CD14-positive monocyte (primary cell): ENCODE results near the gene FRS2. TPM values are rescaled to one million over a fixed set of nuclear protein-coding genes. Genes with fewer than 3 reads are reported as not detected.

Experiments
- DNase-seq, 3 donors: peaks; one replicate each; pipeline ENCODE4 v3.0.0-alpha.2; 2011 to 2022
- H2AFZ ChIP-seq: 2 replicates; pipeline ENCODE4 v1.6.0; 2012; ENCODE audit warnings: mild to moderate bottlenecking, low read depth, low read length, inconsistent platforms; ENCODE audit not compliant: insufficient read depth, poor library complexity, severe bottlenecking
- H3K27ac ChIP-seq, 2 donors: 1 replicate in 1 of 2; 2 replicates in 1 of 2; pipeline ENCODE4 v1.5.1; 2012 to 2013; ENCODE audit warnings: low read length in 2 of 2, control low read depth in 1 of 2, inconsistent platforms in 1 of 2, low read depth in 1 of 2, mild to moderate bottlenecking in 1 of 2
- H3K27me3 ChIP-seq, 2 donors: one replicate each; pipeline versions ENCODE4 v1.6.0 to v1.6.1; 2011 to 2013; ENCODE audit warnings: low read length in 2 of 2; ENCODE audit not compliant: control insufficient read depth in 2 of 2, insufficient read depth in 2 of 2
- H3K36me3 ChIP-seq, 2 donors: replicated peaks in 1 of 2; 1 replicate in 1 of 2; 2 replicates in 1 of 2; pipeline versions ENCODE4 v1.5.1 to v1.6.1; 2012 to 2013; ENCODE audit warnings: low read length in 2 of 2, control low read depth in 1 of 2, inconsistent platforms in 1 of 2, mild to moderate bottlenecking in 1 of 2; ENCODE audit not compliant: insufficient read depth in 2 of 2, control insufficient read depth in 1 of 2
- H3K4me1 ChIP-seq, 2 donors: 1 replicate in 1 of 2; 2 replicates in 1 of 2; pipeline versions ENCODE4 v1.5.1 to v1.6.1; 2012 to 2013; ENCODE audit warnings: low read length in 2 of 2, control low read depth in 1 of 2, inconsistent platforms in 1 of 2, mild to moderate bottlenecking in 1 of 2, moderate library complexity in 1 of 2; ENCODE audit not compliant: insufficient read depth in 2 of 2, control insufficient read depth in 1 of 2
- H3K4me2 ChIP-seq: replicated peaks from 2 replicates; pipeline ENCODE3; 2012; ENCODE audit warnings: low read length, moderate library complexity, mild to moderate bottlenecking; ENCODE audit not compliant: poor library complexity, severe bottlenecking; ENCODE audit errors: extremely low read depth
- H3K4me3 ChIP-seq, 3 experiments: fragments of 200-600 bp in 1 of 3; sonication (generic) in 1 of 3; replicated peaks in 1 of 3; 1 replicate in 2 of 3; 2 replicates in 1 of 3; pipeline ENCODE4 v1.5.1; 2011 to 2013; ENCODE audit warnings: low read length in 3 of 3, mild to moderate bottlenecking in 3 of 3, control low read depth in 2 of 3, low read depth in 2 of 3, inconsistent platforms in 1 of 3, moderate library complexity in 1 of 3
- H3K79me2 ChIP-seq: 2 replicates; pipeline ENCODE4 v1.6.0; 2012; ENCODE audit warnings: mild to moderate bottlenecking, control low read depth, inconsistent platforms, low read length, moderate library complexity; ENCODE audit not compliant: insufficient read depth
- H3K9ac ChIP-seq: 2 replicates; pipeline ENCODE4 v1.6.0; 2017; ENCODE audit warnings: low read length, mild to moderate bottlenecking; ENCODE audit not compliant: insufficient read depth, poor library complexity, severe bottlenecking
- H3K9me3 ChIP-seq, 2 donors: replicated peaks in 1 of 2; 1 replicate in 1 of 2; 2 replicates in 1 of 2; pipeline versions ENCODE4 v1.5.1 to v1.6.1; 2012 to 2013; ENCODE audit warnings: low read length in 2 of 2, control low read depth in 1 of 2; ENCODE audit not compliant: control insufficient read depth in 1 of 2, insufficient read depth in 1 of 2
- H4K20me1 ChIP-seq: 2 replicates; pipeline ENCODE4 v1.6.0; 2012; ENCODE audit warnings: mild to moderate bottlenecking, low read length, control low read depth, moderate library complexity; ENCODE audit not compliant: insufficient read depth
- H3K27ac Mint-ChIP-seq, 7 donors: one replicate each; pipeline ENCODE4 v1.8.0; 2020; ENCODE audit warnings: mild to moderate bottlenecking in 7 of 7, mixed read lengths in 7 of 7, moderate library complexity in 6 of 7, inconsistent platforms in 2 of 7
- H3K27me3 Mint-ChIP-seq, 3 donors: one replicate each; pipeline ENCODE4 v1.8.0; 2021 to 2022; ENCODE audit warnings: low read depth in 3 of 3, mild to moderate bottlenecking in 3 of 3, mixed read lengths in 3 of 3, moderate library complexity in 3 of 3, inconsistent platforms in 1 of 3
- H3K36me3 Mint-ChIP-seq, 2 donors: one replicate each; pipeline ENCODE4 v1.8.0; 2020; ENCODE audit warnings: mixed read lengths in 2 of 2, inconsistent platforms in 1 of 2, mild to moderate bottlenecking in 1 of 2
- H3K4me1 Mint-ChIP-seq: one replicate; pipeline ENCODE4 v1.8.0; 2020; ENCODE audit warnings: mild to moderate bottlenecking, mixed read lengths
- H3K4me3 Mint-ChIP-seq, 2 donors: one replicate each; pipeline ENCODE4 v1.8.0; 2020; ENCODE audit warnings: mild to moderate bottlenecking in 2 of 2, mixed read lengths in 2 of 2, moderate library complexity in 1 of 2
- H3K9me3 Mint-ChIP-seq, 7 donors: one replicate each; pipeline ENCODE4 v1.8.0; 2020 to 2022; ENCODE audit warnings: mixed read lengths in 7 of 7, mild to moderate bottlenecking in 6 of 7, moderate library complexity in 6 of 7, inconsistent platforms in 2 of 7
- CTCF ChIP-seq: fragments of 200-600 bp; IDR thresholded peaks from one replicate; pipeline ENCODE4 v1.8.0; 2022; ENCODE audit warnings: antibody characterized with exemption, mild to moderate bottlenecking
- WGBS: methylation state at CpG from one replicate; pipeline ENCODE4 v1.1.5; 2013; ENCODE audit warnings: missing lambda C conversion rate; ENCODE audit not compliant: insufficient coverage; 5-methylcytosine and 5-hydroxymethylcytosine counted together
- intact Hi-C, 2 donors: fragments of 100-400 bp; cut with micrococcal nuclease; formaldehyde crosslinking; loops; one replicate each; pipeline versions ENCODE4 v1.15.0 to v1.15.1; 2023
- polyA plus RNA-seq, 3 donors: library from polyadenylated mRNA; depleted of rRNA in 1 of 3; unstranded in 2 of 3; stranded (reverse) in 1 of 3; fragments of 300-500 nt in 2 of 3; fragments of >200 nt in 1 of 3; fragmentation: Illumina TruSeq in 2 of 3; gene quantifications; 1 replicate in 2 of 3; 2 replicates in 1 of 3; pipeline ENCODE4 v1.2.3, GENCODE V29; 2012 to 2021

FRS2 gene
- polyA plus RNA-seq, 3 donors, result 6.8 to 13.6 (median 13.0) TPM

DNA sequence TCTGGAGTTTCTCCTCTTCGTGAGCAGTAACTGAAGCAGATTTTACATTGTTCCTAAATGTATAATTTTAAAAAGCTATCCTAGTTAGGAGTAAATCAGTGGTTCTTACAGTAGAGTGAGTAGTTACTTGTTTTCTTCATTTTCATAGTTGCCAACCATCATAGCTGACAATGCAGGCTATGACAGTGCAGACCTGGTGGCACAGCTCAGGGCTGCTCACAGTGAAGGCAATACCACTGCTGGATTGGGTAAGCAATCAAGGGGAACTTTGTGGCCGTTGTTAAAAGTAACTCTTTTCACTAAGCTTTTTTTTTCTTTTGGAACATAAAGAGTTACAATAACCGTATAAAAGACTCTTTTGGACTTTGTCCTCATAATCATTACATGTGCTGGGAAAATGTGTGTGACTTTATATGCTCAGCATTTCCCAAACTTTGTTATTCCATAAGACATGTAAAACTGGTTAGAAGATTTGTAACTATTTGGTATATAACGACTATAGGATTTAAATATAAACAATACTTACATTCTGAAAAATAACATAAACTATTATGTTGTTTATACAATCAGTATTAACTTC, 128.1 kb downstream of the FRS2 start:
- intact Hi-C loops, result no loop called here
- no peaks in the 10 kb centered on the region for H3K27me3 ChIP-seq
- H3K9ac ChIP-seq, result no peak overlapping the region
- Mint-ChIP-seq H3K36me3 (peaks cover 78 to 92% of the 10 kb centered on the region in 2 donors), H3K27me3 (peaks cover 0 to 2% (median 0%) of the 10 kb centered on the region in 3 donors), H3K4me1 (no peaks in the 10 kb centered on the region), H3K4me3 (no peak overlapping the region), H3K9me3 (peaks cover 0 to under 1% (median 0%) of the 10 kb centered on the region in 7 donors), H3K27ac (no peak overlapping the region)
- no peak for TF ChIP-seq CTCF
- no peak for DNase-seq
- H2AFZ ChIP-seq, result no peak overlapping the region
- WGBS, result no CpG with 5 or more reads among the region's 4 CpGs
- no peak overlapping the region for H3K4me2 ChIP-seq
- peaks cover 89 to 100% of the 10 kb centered on the region in 2 donors for H3K36me3 ChIP-seq
- H3K9me3 ChIP-seq, result no peaks in the 10 kb centered on the region
- no peaks in the 10 kb centered on the region for H4K20me1 ChIP-seq
- no peaks in the 10 kb centered on the region for H3K79me2 ChIP-seq
- no peak overlapping the region for H3K27ac ChIP-seq
- no peaks in the 10 kb centered on the region for H3K4me1 ChIP-seq
- no peak overlapping the region for H3K4me3 ChIP-seq

- Mint-ChIP-seq H3K27me3 (peaks cover 0 to 2% (median 1%) of the 10 kb centered on the region in 3 donors), H3K36me3 (peaks cover 66 to 72% of the 10 kb centered on the region in 2 donors), H3K27ac (no peak overlapping the region), H3K4me1 (no peaks in the 10 kb centered on the region), H3K9me3 (peaks cover 0 to 3% (median 1%) of the 10 kb centered on the region in 7 donors), H3K4me3 (no peak overlapping the region)
- peaks cover 69 to 78% of the 10 kb centered on the region in 2 donors for H3K36me3 ChIP-seq
- H3K9ac ChIP-seq, result no peak overlapping the region
- H3K79me2 ChIP-seq, result no peaks in the 10 kb centered on the region
- H3K27me3 ChIP-seq, result no peaks in the 10 kb centered on the region
- no peak for DNase-seq
- no peaks in the 10 kb centered on the region for H4K20me1 ChIP-seq
- no peak overlapping the region for H3K4me3 ChIP-seq
- no peak overlapping the region for H3K27ac ChIP-seq
- H3K9me3 ChIP-seq, result no peaks in the 10 kb centered on the region
- intact Hi-C loops, result no loop called here
- no peak overlapping the region for H2AFZ ChIP-seq
- TF ChIP-seq CTCF, result no peak
- no peak overlapping the region for H3K4me2 ChIP-seq
- no peaks in the 10 kb centered on the region for H3K4me1 ChIP-seq
Measured at GRCh38 chr12:69600804-69601203, 130.6 kb downstream of the FRS2 start.
